Thyroid gland (tissue), 4 donors: ENCODE data around the gene IDH3G.

Experiments
- POLR2A ChIP-seq, 2 donors: fragments of 450-650 bp; IDR thresholded peaks; one replicate each; pipeline ENCODE4 v1.6.1; 2017; ENCODE audit warnings: antibody characterized with exemption in 2 of 2, mild to moderate bottlenecking in 2 of 2, moderate library complexity in 1 of 2
- TF ChIP-seq, protein P1 (sequence below), 6 experiments: fragments of 200-600 bp in 3 of 6; fragments of 450-650 bp in 3 of 6; sonication (generic) in 3 of 6; IDR thresholded peaks; one replicate each; pipeline ENCODE4 v1.5.1; 2016 to 2019; ENCODE audit warnings: antibody characterized with exemption in 6 of 6, mild to moderate bottlenecking in 2 of 6, inconsistent platforms in 1 of 6, moderate library complexity in 1 of 6

DNA sequence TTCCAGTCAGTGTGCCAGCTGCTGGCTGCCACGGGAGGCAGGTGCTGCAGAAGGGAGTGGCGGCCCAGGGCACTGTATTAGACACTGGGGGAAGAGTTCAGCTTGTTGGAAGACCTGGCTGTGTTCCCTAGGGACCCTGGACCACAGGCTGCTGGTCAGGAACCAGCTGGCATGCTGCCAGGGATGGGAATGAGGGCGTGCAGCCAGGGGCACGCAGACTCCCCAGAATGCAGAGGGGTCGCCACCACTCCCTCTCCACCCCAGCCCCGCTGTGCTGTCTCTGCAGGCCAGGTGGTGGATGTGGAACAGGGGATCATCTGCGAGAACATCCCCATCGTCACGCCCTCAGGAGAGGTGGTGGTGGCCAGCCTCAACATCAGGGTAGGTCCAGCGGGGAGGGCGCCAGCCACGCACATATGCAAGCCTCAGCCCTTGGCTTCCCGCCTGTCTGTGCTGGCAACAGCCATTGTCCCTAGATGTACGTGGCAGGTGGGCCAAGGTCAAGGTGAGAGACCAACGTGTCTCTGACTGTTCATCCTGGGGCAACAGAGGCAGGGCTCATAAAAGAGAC, 57.2 kb downstream of the IDH3G start:
- no peak for TF ChIP-seq POLR2A (IDR thresholded peaks at IDR 0.05)
- TF ChIP-seq, protein P1, sequence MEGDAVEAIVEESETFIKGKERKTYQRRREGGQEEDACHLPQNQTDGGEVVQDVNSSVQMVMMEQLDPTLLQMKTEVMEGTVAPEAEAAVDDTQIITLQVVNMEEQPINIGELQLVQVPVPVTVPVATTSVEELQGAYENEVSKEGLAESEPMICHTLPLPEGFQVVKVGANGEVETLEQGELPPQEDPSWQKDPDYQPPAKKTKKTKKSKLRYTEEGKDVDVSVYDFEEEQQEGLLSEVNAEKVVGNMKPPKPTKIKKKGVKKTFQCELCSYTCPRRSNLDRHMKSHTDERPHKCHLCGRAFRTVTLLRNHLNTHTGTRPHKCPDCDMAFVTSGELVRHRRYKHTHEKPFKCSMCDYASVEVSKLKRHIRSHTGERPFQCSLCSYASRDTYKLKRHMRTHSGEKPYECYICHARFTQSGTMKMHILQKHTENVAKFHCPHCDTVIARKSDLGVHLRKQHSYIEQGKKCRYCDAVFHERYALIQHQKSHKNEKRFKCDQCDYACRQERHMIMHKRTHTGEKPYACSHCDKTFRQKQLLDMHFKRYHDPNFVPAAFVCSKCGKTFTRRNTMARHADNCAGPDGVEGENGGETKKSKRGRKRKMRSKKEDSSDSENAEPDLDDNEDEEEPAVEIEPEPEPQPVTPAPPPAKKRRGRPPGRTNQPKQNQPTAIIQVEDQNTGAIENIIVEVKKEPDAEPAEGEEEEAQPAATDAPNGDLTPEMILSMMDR (IDR thresholded peaks at IDR 0.05) = no peak
